Astrocyte (in vitro differentiated cells and primary cell): ENCODE data around the gene PEX7. TPM values are rescaled to one million over a fixed set of nuclear protein-coding genes. Genes with fewer than 3 reads are reported as not detected.

Experiments
- DNase-seq: peaks from one replicate; pipeline ENCODE4 v3.0.0-alpha.2; 2010; ENCODE audit warnings: low read depth
- FAIRE-seq: peaks from 2 replicates; lab custom pipeline; 2011; peaks lifted over from hg19 to GRCh38; lab: Jason Lieb, UNC
- H2AFZ ChIP-seq: 2 replicates; pipeline ENCODE4 v1.6.0; 2012; ENCODE audit warnings: low read depth, low read length, inconsistent platforms
- H3K27ac ChIP-seq: 2 replicates; pipeline ENCODE4 v1.5.1; 2011; ENCODE audit warnings: low read depth, low read length, inconsistent platforms
- H3K27me3 ChIP-seq: 2 replicates; pipeline ENCODE4 v1.6.0; 2011; ENCODE audit warnings: low read length, inconsistent platforms; ENCODE audit not compliant: insufficient read depth
- H3K36me3 ChIP-seq: 2 replicates; pipeline ENCODE4 v1.5.1; 2011; ENCODE audit warnings: low read length, inconsistent platforms; ENCODE audit not compliant: insufficient read depth
- H3K4me1 ChIP-seq: 2 replicates; pipeline ENCODE4 v1.5.1; 2011; ENCODE audit warnings: low read length, inconsistent platforms; ENCODE audit not compliant: insufficient read depth
- H3K4me2 ChIP-seq: 2 replicates; pipeline ENCODE4 v1.6.0; 2012; ENCODE audit warnings: low read length, inconsistent platforms
- H3K4me3 ChIP-seq: 2 replicates; pipeline ENCODE4 v1.5.1; 2011; ENCODE audit warnings: low read depth, mild to moderate bottlenecking, low read length, inconsistent platforms; ENCODE audit not compliant: insufficient read depth
- H3K79me2 ChIP-seq: 2 replicates; pipeline ENCODE4 v1.6.0; 2012; ENCODE audit warnings: mild to moderate bottlenecking, low read length, inconsistent platforms; ENCODE audit not compliant: insufficient read depth
- H3K9ac ChIP-seq: 2 replicates; pipeline ENCODE4 v1.6.0; 2012; ENCODE audit warnings: mild to moderate bottlenecking, low read length, inconsistent platforms
- H3K9me3 ChIP-seq: 2 replicates; pipeline ENCODE4 v1.5.1; 2012; ENCODE audit warnings: low read depth, mild to moderate bottlenecking, low read length, inconsistent platforms; ENCODE audit not compliant: insufficient read depth
- H4K20me1 ChIP-seq: 2 replicates; pipeline ENCODE4 v1.6.0; 2012; ENCODE audit warnings: low read length, inconsistent platforms; ENCODE audit not compliant: insufficient read depth
- H3K27ac Mint-ChIP-seq: one replicate; pipeline ENCODE4 v1.8.0; 2021; ENCODE audit warnings: mild to moderate bottlenecking, mixed read lengths; ENCODE audit not compliant: unreplicated experiment
- H3K27me3 Mint-ChIP-seq: one replicate; pipeline ENCODE4 v1.8.0; 2021; ENCODE audit warnings: low read depth, mixed read lengths; ENCODE audit not compliant: unreplicated experiment
- H3K36me3 Mint-ChIP-seq: one replicate; pipeline ENCODE4 v1.8.0; 2021; ENCODE audit warnings: low read depth, mixed read lengths; ENCODE audit not compliant: unreplicated experiment
- H3K4me1 Mint-ChIP-seq: one replicate; pipeline ENCODE4 v1.8.0; 2021; ENCODE audit warnings: low read depth, mixed read lengths; ENCODE audit not compliant: unreplicated experiment
- H3K4me3 Mint-ChIP-seq: one replicate; pipeline ENCODE4 v1.8.0; 2021; ENCODE audit warnings: mild to moderate bottlenecking, moderate library complexity, mixed read lengths; ENCODE audit not compliant: unreplicated experiment
- H3K9me3 Mint-ChIP-seq: one replicate; pipeline ENCODE4 v1.8.0; 2021; ENCODE audit warnings: mild to moderate bottlenecking, mixed read lengths; ENCODE audit not compliant: unreplicated experiment
- CTCF ChIP-seq: IDR thresholded peaks from 2 replicates; pipeline ENCODE4 v1.5.1; 2011; ENCODE audit warnings: low read depth, mild to moderate bottlenecking, inconsistent platforms, low read length, moderate library complexity; ENCODE audit not compliant: insufficient read depth
- EZH2 ChIP-seq: IDR thresholded peaks from 2 replicates; pipeline ENCODE4 v1.6.1; 2012; ENCODE audit warnings: mild to moderate bottlenecking, low read length, inconsistent platforms; ENCODE audit not compliant: insufficient read depth
- total RNA-seq: library from RNA; stranded (reverse); gene quantifications from 2 replicates; pipeline ENCODE4 v1.2.1, GENCODE V29; 2021

The PEX7 gene
- total RNA-seq, 1 donor from 2014 or later, result 4.8 TPM

- Histone ChIP-seq H3K27me3 (peaks cover under 1% of the 10 kb centered on the region), H3K9me3 (no peaks in the 10 kb centered on the region), H3K27ac (no peak overlapping the region), H3K4me3 (no peak overlapping the region), H3K9ac (no peak overlapping the region), H3K4me1 (no peaks in the 10 kb centered on the region), H2AFZ (no peak overlapping the region), H3K79me2 (no peaks in the 10 kb centered on the region), H4K20me1 (no peaks in the 10 kb centered on the region), H3K4me2 (no peak overlapping the region), H3K36me3 (no peaks in the 10 kb centered on the region)
- DNase-seq (no peak), FAIRE-seq (no peak)
- Mint-ChIP-seq H3K27ac (no peak overlapping the region), H3K36me3 (peaks cover 11% of the 10 kb centered on the region), H3K9me3 (peaks cover 2% of the 10 kb centered on the region), H3K4me1 (no peaks in the 10 kb centered on the region), H3K4me3 (no peak overlapping the region), H3K27me3 (peaks cover 11% of the 10 kb centered on the region)
- no peak for TF ChIP-seq CTCF
- no peak for TF ChIP-seq EZH2
Observed at GRCh38 chr6:136914947-136915346, 92.6 kb downstream of the PEX7 start.

GRCh38 chr6:136918706-136919105 lies 96.3 kb downstream of the PEX7 start:
- Mint-ChIP-seq H3K36me3 (peaks cover 6% of the 10 kb centered on the region), H3K27me3 (peaks cover 28% of the 10 kb centered on the region), H3K4me3 (no peak overlapping the region), H3K9me3 (peaks cover 2% of the 10 kb centered on the region), H3K27ac (no peak overlapping the region), H3K4me1 (no peaks in the 10 kb centered on the region)
- H2AFZ ChIP-seq, result no peak overlapping the region
- no peaks in the 10 kb centered on the region for H3K36me3 ChIP-seq
- H3K4me1 ChIP-seq, result peaks cover 20% of the 10 kb centered on the region
- no peak overlapping the region for H3K4me2 ChIP-seq
- no peak for TF ChIP-seq EZH2
- TF ChIP-seq CTCF, result no peak
- H3K27me3 ChIP-seq, result peaks cover 24% of the 10 kb centered on the region
- H3K79me2 ChIP-seq, result no peaks in the 10 kb centered on the region
- no peaks in the 10 kb centered on the region for H4K20me1 ChIP-seq
- H3K9me3 ChIP-seq, result peaks cover under 1% of the 10 kb centered on the region
- H3K27ac ChIP-seq, result no peak overlapping the region
- H3K4me3 ChIP-seq, result no peak overlapping the region
- H3K9ac ChIP-seq, result no peak overlapping the region
- DNase-seq (no peak), FAIRE-seq (no peak)

GRCh38 chr6:136920216-136920615 lies 97.8 kb downstream of the PEX7 start:
- no peak overlapping the region for H3K4me3 ChIP-seq
- Mint-ChIP-seq H3K4me3 (no peak overlapping the region), H3K9me3 (peaks cover 2% of the 10 kb centered on the region), H3K36me3 (peaks cover 6% of the 10 kb centered on the region), H3K4me1 (no peaks in the 10 kb centered on the region), H3K27me3 (peaks cover 39% of the 10 kb centered on the region), H3K27ac (no peak overlapping the region)
- TF ChIP-seq EZH2 (no peak), CTCF (no peak)
- peak overlapping the region; percentile 91 for H3K4me2 ChIP-seq
- H3K27me3 ChIP-seq, result peaks cover 36% of the 10 kb centered on the region
- H4K20me1 ChIP-seq, result no peaks in the 10 kb centered on the region
- FAIRE-seq, result no peak
- H3K9ac ChIP-seq, result no peak overlapping the region
- peaks cover 5% of the 10 kb centered on the region for H3K9me3 ChIP-seq
- H3K27ac ChIP-seq, result no peak overlapping the region
- H3K79me2 ChIP-seq, result no peaks in the 10 kb centered on the region
- H2AFZ ChIP-seq, result no peak overlapping the region
- no peaks in the 10 kb centered on the region for H3K36me3 ChIP-seq
- H3K4me1 ChIP-seq, result peaks cover 20% of the 10 kb centered on the region
- DNase-seq, result no peak
